ENCODE results near the gene CA7. TPM values are rescaled to one million over a fixed set of nuclear protein-coding genes. Genes with fewer than 3 reads are reported as not detected.

Gene CA7
- total and polyA plus RNA-seq, 2 donors (not counting 3 experiments of a cell fraction or from before 2014, with no cell fraction given): not detected

GRCh38 chr16:66871840-66872239 is 27.6 kb downstream of the CA7 start:
- POLR2A ChIA-PET: no interaction called here

GRCh38 chr16:66872559-66872942 is 28.3 kb downstream of the CA7 start:
- TF ChIP-seq JUN (IDR thresholded peaks at IDR 0.05; ENCODE audit: borderline replicate concordance, insufficient read depth, insufficient read length, low read depth) (no peak), POLR2AphosphoS5 (IDR thresholded peaks at IDR 0.05; ENCODE audit: insufficient read depth, low read depth, low read length) (no peak), POLR2A (IDR thresholded peaks at IDR 0.05; ENCODE audit: low read depth, low read length) (no peak), GATA2 (IDR thresholded peaks at IDR 0.05; ENCODE audit: insufficient read depth, insufficient read length, low read depth, low read length) (no peak), EZH2 (IDR thresholded peaks at IDR 0.05; ENCODE audit: borderline replicate concordance, low read depth, low read length, severe bottlenecking) (no peak)
- TF ChIP-seq, protein P1, sequence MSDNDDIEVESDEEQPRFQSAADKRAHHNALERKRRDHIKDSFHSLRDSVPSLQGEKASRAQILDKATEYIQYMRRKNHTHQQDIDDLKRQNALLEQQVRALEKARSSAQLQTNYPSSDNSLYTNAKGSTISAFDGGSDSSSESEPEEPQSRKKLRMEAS (IDR thresholded peaks at IDR 0.05; ENCODE audit: insufficient read depth, insufficient read length): no peak
- TF ChIP-seq, protein P2, sequence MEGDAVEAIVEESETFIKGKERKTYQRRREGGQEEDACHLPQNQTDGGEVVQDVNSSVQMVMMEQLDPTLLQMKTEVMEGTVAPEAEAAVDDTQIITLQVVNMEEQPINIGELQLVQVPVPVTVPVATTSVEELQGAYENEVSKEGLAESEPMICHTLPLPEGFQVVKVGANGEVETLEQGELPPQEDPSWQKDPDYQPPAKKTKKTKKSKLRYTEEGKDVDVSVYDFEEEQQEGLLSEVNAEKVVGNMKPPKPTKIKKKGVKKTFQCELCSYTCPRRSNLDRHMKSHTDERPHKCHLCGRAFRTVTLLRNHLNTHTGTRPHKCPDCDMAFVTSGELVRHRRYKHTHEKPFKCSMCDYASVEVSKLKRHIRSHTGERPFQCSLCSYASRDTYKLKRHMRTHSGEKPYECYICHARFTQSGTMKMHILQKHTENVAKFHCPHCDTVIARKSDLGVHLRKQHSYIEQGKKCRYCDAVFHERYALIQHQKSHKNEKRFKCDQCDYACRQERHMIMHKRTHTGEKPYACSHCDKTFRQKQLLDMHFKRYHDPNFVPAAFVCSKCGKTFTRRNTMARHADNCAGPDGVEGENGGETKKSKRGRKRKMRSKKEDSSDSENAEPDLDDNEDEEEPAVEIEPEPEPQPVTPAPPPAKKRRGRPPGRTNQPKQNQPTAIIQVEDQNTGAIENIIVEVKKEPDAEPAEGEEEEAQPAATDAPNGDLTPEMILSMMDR (IDR thresholded peaks at IDR 0.05; ENCODE audit: extremely low read depth in 1 of 2, insufficient read depth in 1 of 2, low read depth in 1 of 2, low read length in 2 of 2): no peak
- H2AFZ ChIP-seq (ENCODE audit: low read depth, low read length): no peak overlapping the region
- H3K9ac ChIP-seq (replicated peaks; ENCODE audit: extremely low read depth, insufficient read depth, low read length): no peak overlapping the region
- H3K79me2 ChIP-seq (ENCODE audit: control insufficient read depth, insufficient read depth, low read length): no peaks in the 10 kb centered on the region
- H3K36me3 ChIP-seq (ENCODE audit: control insufficient read depth in 2 of 2, extremely low read depth in 1 of 2, insufficient read depth in 2 of 2, low read length in 2 of 2): no peaks in the 10 kb centered on the region
- H3K27me3 ChIP-seq (ENCODE audit: control insufficient read depth in 2 of 2, insufficient read depth in 2 of 2, low read length in 2 of 2): peaks cover 0 to 2% of the 10 kb centered on the region in 2 experiments
- FAIRE-seq (no peak), DNase-seq (ENCODE audit: low read depth, low spot score) (no peak)
- no TSS peak for BruUV-seq (replicated peaks)
- H3K4me2 ChIP-seq (ENCODE audit: insufficient read depth, low read length): peak overlapping the region; percentile 21
- dilution Hi-C loops (cut with MboI; ENCODE audit: extremely low pct_ligation_motif_present, low sequenced_read_pairs): no loop called here
- intact Hi-C loops (cut with micrococcal nuclease): no loop called here
- no peak overlapping the region for H3K27ac ChIP-seq (ENCODE audit: insufficient read depth, low read depth, low read length)
- no peaks in the 10 kb centered on the region for H3K9me3 ChIP-seq (replicated peaks; ENCODE audit: control insufficient read depth, insufficient read depth, low read length)
- H3K4me3 ChIP-seq (replicated peaks in 1 of 3; ENCODE audit: insufficient read depth in 1 of 3, low read depth in 1 of 3, low read length in 3 of 3): no peak overlapping the region
- H3K9me1 ChIP-seq (replicated peaks; ENCODE audit: control insufficient read depth, extremely low read depth, insufficient read depth, low read length): no peaks in the 10 kb centered on the region
- no peaks in the 10 kb centered on the region for H4K20me1 ChIP-seq (replicated peaks; ENCODE audit: control insufficient read depth, extremely low read depth, insufficient read depth, low read length)
- ChIA-PET POLR2A (interaction anchor here (0.7 to 1.2 kb wide), 2 partner anchors 42 to 62 kb away, joined by 3 to 6 read pairs; partner anchors contain the start of genes CIAO2B and NAE1), CTCF (interaction anchor here (0.7 to 3.7 kb wide), 33 partner anchors 9 to 466 kb away, joined by 3 to 69 read pairs (median 4); partner anchors contain the start of genes CA7, CMTM2 and NAE1)
- peaks cover 12% of the 10 kb centered on the region for H3K4me1 ChIP-seq (ENCODE audit: control insufficient read depth, extremely low read depth, insufficient read depth, low read length)

More at GRCh38 chr16:66871840-66872239, 27.6 kb downstream of the CA7 start:
- Histone ChIP-seq H3K9me1 (replicated peaks; ENCODE audit: control insufficient read depth, extremely low read depth, insufficient read depth, low read length) (no peaks in the 10 kb centered on the region), H3K27me3 (ENCODE audit: control insufficient read depth in 2 of 2, insufficient read depth in 2 of 2, low read length in 2 of 2) (peaks cover 0 to 2% of the 10 kb centered on the region in 2 experiments), H3K4me3 (replicated peaks in 1 of 3; ENCODE audit: insufficient read depth in 1 of 3, low read depth in 1 of 3, low read length in 3 of 3) (no peak overlapping the region), H3K9me3 (replicated peaks; ENCODE audit: control insufficient read depth, insufficient read depth, low read length) (no peaks in the 10 kb centered on the region), H3K27ac (ENCODE audit: insufficient read depth, low read depth, low read length) (no peak overlapping the region), H4K20me1 (replicated peaks; ENCODE audit: control insufficient read depth, extremely low read depth, insufficient read depth, low read length) (no peaks in the 10 kb centered on the region), H3K4me2 (ENCODE audit: insufficient read depth, low read length) (no peak overlapping the region), H3K36me3 (ENCODE audit: control insufficient read depth in 2 of 2, extremely low read depth in 1 of 2, insufficient read depth in 2 of 2, low read length in 2 of 2) (no peaks in the 10 kb centered on the region), H2AFZ (ENCODE audit: low read depth, low read length) (no peak overlapping the region), H3K4me1 (ENCODE audit: control insufficient read depth, extremely low read depth, insufficient read depth, low read length) (peaks cover 12% of the 10 kb centered on the region), H3K9ac (replicated peaks; ENCODE audit: extremely low read depth, insufficient read depth, low read length) (no peak overlapping the region), H3K79me2 (ENCODE audit: control insufficient read depth, insufficient read depth, low read length) (no peaks in the 10 kb centered on the region)
- DNase-seq (ENCODE audit: low read depth, low spot score) (no peak), FAIRE-seq (no peak)
- TF ChIP-seq EZH2 (IDR thresholded peaks at IDR 0.05; ENCODE audit: borderline replicate concordance, low read depth, low read length, severe bottlenecking) (no peak), POLR2AphosphoS5 (IDR thresholded peaks at IDR 0.05; ENCODE audit: insufficient read depth, low read depth, low read length) (no peak)
- TF ChIP-seq, protein P1 (IDR thresholded peaks at IDR 0.05; ENCODE audit: insufficient read depth, insufficient read length): no peak
- intact Hi-C loops (cut with micrococcal nuclease): no loop called here
- CTCF ChIA-PET: interaction anchor here (1.3 to 3.7 kb wide), 9 partner anchors 15 to 463 kb away, joined by 3 to 69 read pairs (median 4); partner anchors contain the start of genes CMTM2 and NAE1
- dilution Hi-C loops (cut with MboI; ENCODE audit: extremely low pct_ligation_motif_present, low sequenced_read_pairs): no loop called here
- no TSS peak for BruUV-seq (replicated peaks)
